Endothelial cell of umbilical vein (primary cell): ENCODE data around the gene ZNF644. TPM values are rescaled to one million over a fixed set of nuclear protein-coding genes. Genes with fewer than 3 reads are reported as not detected.

Source experiments
- BruUV-seq: library from RNA; stranded (reverse); fragments of 400-500 nt; replicated peaks from 2 replicates; lab custom pipeline; 2021; lab: Mats Ljungman, UMichigan
- CTCF ChIA-PET: fragments of 300-600, 350-600 bp; sonication (Branson Sonifier 250); formaldehyde crosslinking; loops from one replicate; lab custom pipeline; 2021; ENCODE audit warnings: antibody characterized with exemption, inconsistent platforms; lab: Charles Lee
- POLR2A ChIA-PET: fragments of 300-600, 350-600 bp; sonication (Branson Sonifier 250); formaldehyde crosslinking; loops from one replicate; lab custom pipeline; 2021; ENCODE audit warnings: antibody characterized with exemption, inconsistent platforms; lab: Charles Lee
- DNase-seq: peaks from one replicate; pipeline ENCODE4 v3.0.0-alpha.2; 2011; ENCODE audit warnings: low read depth, low spot score
- FAIRE-seq: peaks from 2 replicates; lab custom pipeline; 2011; peaks lifted over from hg19 to GRCh38; lab: Jason Lieb, UNC
- H2AFZ ChIP-seq: 2 replicates; pipeline ENCODE4 v1.6.0; 2012; ENCODE audit warnings: low read depth, low read length, control low read depth, inconsistent platforms
- H3K27ac ChIP-seq: 2 replicates; pipeline ENCODE4 v1.5.1; 2011; ENCODE audit warnings: low read depth, mild to moderate bottlenecking, control low read depth, low read length, moderate library complexity; ENCODE audit not compliant: insufficient read depth
- H3K27me3 ChIP-seq, 2 experiments: 2 replicates each; pipeline versions ENCODE4 v1.6.0 to v1.6.1; 2011; ENCODE audit warnings: low read length in 2 of 2, mixed read lengths in 1 of 2; ENCODE audit not compliant: control insufficient read depth in 2 of 2, insufficient read depth in 2 of 2
- H3K36me3 ChIP-seq, 2 experiments: 2 replicates in 1 of 2; 3 replicates in 1 of 2; pipeline ENCODE4 v1.5.1; 2011; ENCODE audit warnings: low read length in 2 of 2, mild to moderate bottlenecking in 1 of 2, moderate library complexity in 1 of 2; ENCODE audit not compliant: control insufficient read depth in 2 of 2, insufficient read depth in 2 of 2; ENCODE audit errors: extremely low read depth in 1 of 2
- H3K4me1 ChIP-seq: 3 replicates; pipeline ENCODE4 v1.5.1; 2011; ENCODE audit warnings: mild to moderate bottlenecking, low read length; ENCODE audit not compliant: control insufficient read depth, insufficient read depth; ENCODE audit errors: extremely low read depth
- H3K4me2 ChIP-seq: 2 replicates; pipeline ENCODE4 v1.6.1; 2011; ENCODE audit warnings: low read length, control low read depth, mixed read lengths; ENCODE audit not compliant: insufficient read depth
- H3K4me3 ChIP-seq, 3 experiments: fragments of 200-600 bp in 1 of 3; sonication (generic), shearing (Covaris generic) in 1 of 3; replicated peaks in 1 of 3; 2 replicates each; pipeline ENCODE4 v1.5.1; 2011 to 2016; ENCODE audit warnings: control low read depth in 3 of 3, low read length in 3 of 3, mild to moderate bottlenecking in 2 of 3, inconsistent platforms in 1 of 3, low read depth in 1 of 3, moderate library complexity in 1 of 3; ENCODE audit not compliant: insufficient read depth in 1 of 3
- H3K79me2 ChIP-seq: 2 replicates; pipeline ENCODE4 v1.6.0; 2012; ENCODE audit warnings: low read length, inconsistent platforms; ENCODE audit not compliant: control insufficient read depth, insufficient read depth
- H3K9ac ChIP-seq: replicated peaks from 2 replicates; pipeline ENCODE3; 2011; ENCODE audit warnings: low read length, control low read depth; ENCODE audit not compliant: insufficient read depth; ENCODE audit errors: extremely low read depth
- H3K9me1 ChIP-seq: replicated peaks from 3 replicates; pipeline ENCODE4 v1.6.0; 2011; ENCODE audit warnings: mild to moderate bottlenecking, low read length; ENCODE audit not compliant: control insufficient read depth, insufficient read depth; ENCODE audit errors: extremely low read depth
- H3K9me3 ChIP-seq: replicated peaks from 2 replicates; pipeline ENCODE4 v1.5.1; 2012; ENCODE audit warnings: low read length, inconsistent platforms; ENCODE audit not compliant: control insufficient read depth, insufficient read depth
- H4K20me1 ChIP-seq: replicated peaks from 2 replicates; pipeline ENCODE3; 2011; ENCODE audit warnings: mild to moderate bottlenecking, low read length; ENCODE audit not compliant: control insufficient read depth, insufficient read depth; ENCODE audit errors: extremely low read depth
- FOS ChIP-seq: IDR thresholded peaks from 2 replicates; pipeline ENCODE4 v1.6.1; 2011; ENCODE audit warnings: mild to moderate bottlenecking, low read length, moderate library complexity, borderline replicate concordance; ENCODE audit not compliant: insufficient read depth
- GATA2 ChIP-seq: IDR thresholded peaks from 2 replicates; pipeline ENCODE4 v1.7.0; 2011; ENCODE audit warnings: low read depth, mild to moderate bottlenecking, moderate library complexity, mixed read lengths, low read length; ENCODE audit not compliant: insufficient read length, insufficient read depth
- JUN ChIP-seq: IDR thresholded peaks from 2 replicates; pipeline ENCODE4 v1.6.1; 2011; ENCODE audit warnings: borderline replicate concordance, low read depth; ENCODE audit not compliant: insufficient read length, insufficient read depth
- MYC ChIP-seq: IDR thresholded peaks from one replicate; pipeline ENCODE4 v1.6.1; 2011; ENCODE audit warnings: mild to moderate bottlenecking, low read depth, low read length
- POLR2AphosphoS5 ChIP-seq: IDR thresholded peaks from 2 replicates; pipeline ENCODE4 v1.6.1; 2012; ENCODE audit warnings: low read depth, mild to moderate bottlenecking, control low read depth, low read length, moderate library complexity; ENCODE audit not compliant: insufficient read depth
- dilution Hi-C: fragments of 300-500 bp; cut with MboI; formaldehyde crosslinking; loops from one replicate; pipeline ENCODE4 v1.15.0; 2019; ENCODE audit warnings: low sequenced_read_pairs; ENCODE audit not compliant: extremely low pct_ligation_motif_present
- intact Hi-C: fragments of 100-400 bp; cut with micrococcal nuclease; formaldehyde crosslinking; loops from one replicate; pipeline ENCODE4 v1.10.0; 2022
- polyA plus RNA-seq, 4 experiments: library from polyadenylated mRNA; depleted of rRNA in 3 of 4; stranded (reverse) in 3 of 4; unstranded in 1 of 4; fragments of >200 nt; gene quantifications; 2 replicates each; pipeline versions ENCODE4 v1.2.1 to v1.2.3, GENCODE V29; 2011 to 2012; ENCODE audit warnings: missing spikeins in 1 of 4
- total RNA-seq: library from RNA; stranded (reverse); gene quantifications from 2 replicates; pipeline ENCODE4 v1.2.3, GENCODE V29; 2021
- TF ChIP-seq, protein P1 (sequence below): IDR thresholded peaks from 2 replicates; pipeline ENCODE4 v1.6.1; 2011; ENCODE audit not compliant: insufficient read depth, insufficient read length
- TF ChIP-seq, protein P2 (sequence below), 2 donors: IDR thresholded peaks; 1 replicate in 1 of 2; 2 replicates in 1 of 2; pipeline ENCODE4 v1.5.1; 2011; ENCODE audit warnings: low read length in 2 of 2, mild to moderate bottlenecking in 2 of 2, moderate library complexity in 2 of 2, control low read depth in 1 of 2, inconsistent platforms in 1 of 2, low read depth in 1 of 2; ENCODE audit not compliant: insufficient read depth in 1 of 2; ENCODE audit errors: extremely low read depth in 1 of 2

ZNF644 gene
- total and polyA plus RNA-seq, 2 donors (not counting 3 experiments of a cell fraction or from before 2014, with no cell fraction given) = 7.2 to 47.0 TPM

DNA sequence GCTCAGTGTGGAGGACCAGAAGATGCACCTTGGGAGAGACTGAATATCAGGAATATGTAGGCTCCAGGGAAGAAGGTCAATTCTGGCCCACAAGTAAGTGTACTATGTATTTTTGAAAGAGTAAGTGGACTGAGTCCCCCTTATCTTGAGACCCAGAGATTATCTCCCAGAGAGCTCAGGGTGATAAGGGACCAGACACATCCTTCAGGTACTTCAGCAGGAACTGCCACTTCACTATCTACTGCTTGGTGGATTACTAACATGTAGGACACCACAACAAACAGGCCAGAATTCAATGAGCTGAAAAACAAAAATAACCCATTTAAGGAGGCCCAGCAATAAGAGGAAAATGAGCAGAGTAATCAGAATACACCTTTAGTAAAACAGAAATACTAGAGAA is 119.2 kb downstream of the ZNF644 start:
- H3K4me2 ChIP-seq = no peak overlapping the region
- H3K9me1 ChIP-seq = no peaks in the 10 kb centered on the region
- TF ChIP-seq, protein P1, sequence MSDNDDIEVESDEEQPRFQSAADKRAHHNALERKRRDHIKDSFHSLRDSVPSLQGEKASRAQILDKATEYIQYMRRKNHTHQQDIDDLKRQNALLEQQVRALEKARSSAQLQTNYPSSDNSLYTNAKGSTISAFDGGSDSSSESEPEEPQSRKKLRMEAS = no peak
- TF ChIP-seq, protein P2, sequence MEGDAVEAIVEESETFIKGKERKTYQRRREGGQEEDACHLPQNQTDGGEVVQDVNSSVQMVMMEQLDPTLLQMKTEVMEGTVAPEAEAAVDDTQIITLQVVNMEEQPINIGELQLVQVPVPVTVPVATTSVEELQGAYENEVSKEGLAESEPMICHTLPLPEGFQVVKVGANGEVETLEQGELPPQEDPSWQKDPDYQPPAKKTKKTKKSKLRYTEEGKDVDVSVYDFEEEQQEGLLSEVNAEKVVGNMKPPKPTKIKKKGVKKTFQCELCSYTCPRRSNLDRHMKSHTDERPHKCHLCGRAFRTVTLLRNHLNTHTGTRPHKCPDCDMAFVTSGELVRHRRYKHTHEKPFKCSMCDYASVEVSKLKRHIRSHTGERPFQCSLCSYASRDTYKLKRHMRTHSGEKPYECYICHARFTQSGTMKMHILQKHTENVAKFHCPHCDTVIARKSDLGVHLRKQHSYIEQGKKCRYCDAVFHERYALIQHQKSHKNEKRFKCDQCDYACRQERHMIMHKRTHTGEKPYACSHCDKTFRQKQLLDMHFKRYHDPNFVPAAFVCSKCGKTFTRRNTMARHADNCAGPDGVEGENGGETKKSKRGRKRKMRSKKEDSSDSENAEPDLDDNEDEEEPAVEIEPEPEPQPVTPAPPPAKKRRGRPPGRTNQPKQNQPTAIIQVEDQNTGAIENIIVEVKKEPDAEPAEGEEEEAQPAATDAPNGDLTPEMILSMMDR (IDR thresholded peaks at IDR 0.05; ENCODE audit: extremely low read depth in 1 of 2, insufficient read depth in 1 of 2, low read depth in 1 of 2, low read length in 2 of 2) = no peak
- no peak overlapping the region for H2AFZ ChIP-seq
- H3K27me3 ChIP-seq = no peaks in the 10 kb centered on the region
- no peak for DNase-seq
- H3K36me3 ChIP-seq = peaks cover 0 to 2% of the 10 kb centered on the region in 2 experiments
- H3K4me1 ChIP-seq = no peaks in the 10 kb centered on the region
- no TSS peak for BruUV-seq
- H3K9ac ChIP-seq = no peak overlapping the region
- FAIRE-seq = no peak
- H4K20me1 ChIP-seq = no peaks in the 10 kb centered on the region
- CTCF ChIA-PET = interaction anchor here (1.1 kb wide), 2 partner anchors 17 to 181 kb away, joined by 3 read pairs; no protein-coding TSS in a partner anchor
- POLR2A ChIA-PET = no interaction called here
- no peaks in the 10 kb centered on the region for H3K9me3 ChIP-seq
- no peak overlapping the region for H3K4me3 ChIP-seq
- H3K79me2 ChIP-seq = no peaks in the 10 kb centered on the region
- dilution Hi-C loops (no loop called here), intact Hi-C loops (no loop called here)
- no peak overlapping the region for H3K27ac ChIP-seq

- Histone ChIP-seq H4K20me1 (no peaks in the 10 kb centered on the region), H3K4me1 (no peaks in the 10 kb centered on the region), H3K9me1 (no peaks in the 10 kb centered on the region), H2AFZ (no peak overlapping the region), H3K4me3 (no peak overlapping the region), H3K27me3 (no peaks in the 10 kb centered on the region), H3K36me3 (peaks cover 0 to 2% of the 10 kb centered on the region in 2 experiments), H3K9ac (no peak overlapping the region), H3K27ac (no peak overlapping the region), H3K79me2 (no peaks in the 10 kb centered on the region), H3K4me2 (no peak overlapping the region), H3K9me3 (no peaks in the 10 kb centered on the region)
- TF ChIP-seq FOS (no peak), GATA2 (no peak), MYC (no peak), JUN (no peak), POLR2AphosphoS5 (no peak)
- TF ChIP-seq, protein P2 (IDR thresholded peaks at IDR 0.05; ENCODE audit: extremely low read depth in 1 of 2, insufficient read depth in 1 of 2, low read depth in 1 of 2, low read length in 2 of 2) = no peak
- dilution Hi-C loops (no loop called here), intact Hi-C loops (no loop called here)
- BruUV-seq = no TSS peak
- CTCF ChIA-PET = no interaction called here
- DNase-seq (no peak), FAIRE-seq (no peak)
- POLR2A ChIA-PET = no interaction called here
Measured at GRCh38 chr1:90899263-90899662, 122.6 kb downstream of the ZNF644 start.
